HG03196 (cell line): ENCODE data around the gene MYL2.

Experiments
- ATAC-seq: cut with Tn5 transposase; IDR thresholded peaks from one replicate; pipeline ENCODE4 v1.9.1; 2021; ENCODE audit not compliant: unreplicated experiment

The MYL2 gene

GRCh38 chr12:110930348-110931314 is 10.3 kb upstream of the MYL2 start:
- no peak for ATAC-seq

GRCh38 chr12:110929818-110930217 is 9.4 kb upstream of the MYL2 start:
- no peak for ATAC-seq

DNA sequence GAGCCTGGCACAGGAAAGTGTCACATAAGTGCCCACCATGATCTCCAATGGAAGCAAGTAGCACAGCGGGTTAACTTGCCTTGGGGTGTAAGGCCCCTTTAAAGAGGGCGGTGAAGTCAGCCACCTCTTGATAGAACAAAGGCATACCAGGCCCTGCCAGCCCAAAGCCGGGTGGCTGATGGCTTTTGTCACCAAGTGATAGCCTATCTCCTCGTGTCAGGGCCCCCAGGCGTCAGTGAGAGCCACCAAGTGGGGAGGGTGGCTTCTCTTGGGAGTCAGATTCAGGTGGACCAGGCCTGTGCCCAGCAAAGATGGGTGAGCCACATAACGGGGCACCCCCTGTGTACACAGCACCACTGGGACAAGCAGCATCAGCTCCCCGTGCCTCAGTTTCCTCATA is 8.3 kb upstream of the MYL2 start:
- no peak for ATAC-seq

GRCh38 chr12:110927546-110927945 is 7.2 kb upstream of the MYL2 start:
- ATAC-seq = no peak

DNA sequence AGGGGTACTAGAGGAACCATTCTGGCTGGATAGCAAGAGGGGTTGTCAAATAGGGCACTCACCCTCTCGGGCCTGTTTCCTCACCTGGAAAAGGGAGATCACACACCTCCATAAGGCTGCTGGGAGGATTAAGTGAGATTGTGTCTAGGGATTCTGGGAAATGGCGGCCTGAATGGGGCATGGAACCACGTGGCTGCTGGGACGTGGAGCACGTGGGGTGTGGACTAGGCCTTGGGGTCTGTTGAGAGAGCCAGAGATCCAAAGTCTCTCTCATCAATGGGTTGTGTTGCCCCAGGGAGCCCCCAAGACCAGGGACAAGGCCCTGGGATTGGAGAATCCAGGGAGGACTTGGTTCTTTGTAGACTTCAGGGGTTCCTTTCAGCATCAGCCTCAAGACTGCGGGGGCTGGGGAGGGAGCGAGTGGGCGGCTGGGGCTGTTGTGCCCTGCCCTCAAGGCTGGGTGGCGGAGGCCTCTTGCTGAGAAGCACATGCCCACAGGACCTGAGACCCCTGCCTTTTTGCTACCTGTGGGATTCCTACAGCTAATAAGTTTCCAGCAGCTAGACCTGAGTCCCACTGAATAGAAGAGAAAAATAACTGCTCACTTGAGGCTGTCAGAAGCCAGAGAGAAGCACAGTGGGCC is 3.4 kb upstream of the MYL2 start:
- ATAC-seq = no peak

- ATAC-seq = no peak
These were observed 2.8 kb upstream of the MYL2 start for GRCh38 chr12:110923192-110923591.

DNA sequence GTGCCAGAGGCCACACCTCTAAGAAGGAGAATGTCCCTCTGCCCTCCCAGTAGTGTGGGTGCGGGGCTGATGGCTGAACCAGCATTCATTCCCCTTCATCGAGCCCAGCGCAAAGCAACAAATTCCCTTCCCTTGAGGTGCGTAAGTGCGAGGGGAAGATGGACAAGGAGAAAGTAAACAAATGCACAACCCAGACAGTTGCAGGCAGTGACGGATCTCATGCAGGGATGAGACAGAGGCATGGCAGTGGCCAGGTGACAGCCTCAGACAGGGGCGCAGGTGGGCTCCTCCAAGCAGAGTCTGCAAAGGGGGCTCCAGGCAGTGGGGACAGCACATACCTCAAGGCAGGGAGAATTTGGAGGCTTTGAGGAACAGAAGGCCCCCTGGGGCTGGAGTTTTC is 2.3 kb upstream of the MYL2 start:
- no peak for ATAC-seq

DNA sequence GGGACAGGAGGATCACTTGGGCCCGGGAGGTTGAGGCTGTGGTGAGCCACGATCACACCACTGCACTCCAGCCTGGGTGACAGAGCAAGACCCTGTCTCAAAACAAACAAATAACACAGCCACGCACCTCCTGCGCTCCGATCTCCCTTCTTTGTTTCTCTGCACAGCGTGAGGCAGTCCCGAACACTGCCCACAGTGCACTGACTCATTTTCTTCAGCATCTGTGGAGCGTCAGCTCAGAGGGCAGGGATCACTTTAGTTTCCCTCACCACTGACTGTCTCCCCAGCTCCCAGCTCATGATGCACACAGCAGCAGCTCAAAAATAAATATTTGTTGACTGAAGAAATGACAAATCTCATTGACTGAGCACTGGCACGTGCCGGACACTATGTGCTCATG is 883 bp upstream of the MYL2 start:
- ATAC-seq = no peak

- ATAC-seq = no peak
These were observed 659 bp downstream of the MYL2 start for GRCh38 chr12:110919720-110920119.

DNA sequence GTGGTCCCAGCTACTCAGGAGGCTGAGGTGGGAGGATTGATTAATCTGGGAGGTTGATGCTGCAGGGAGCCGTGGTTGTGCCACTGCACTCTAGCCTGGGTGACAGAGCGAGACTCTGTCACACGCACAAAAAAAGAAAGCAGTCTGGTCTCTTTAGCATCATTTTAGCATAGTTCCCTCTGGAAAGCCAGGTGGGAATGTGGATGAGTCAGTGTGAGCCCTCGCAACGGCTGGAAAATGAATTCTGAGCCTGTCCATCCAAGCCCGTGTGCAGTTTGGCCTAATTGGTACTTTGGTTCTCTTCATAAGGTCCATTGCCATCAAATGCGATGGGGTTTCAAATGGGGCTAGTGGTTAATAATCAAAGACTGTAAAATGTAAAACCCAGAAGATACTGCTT is 2.4 kb downstream of the MYL2 start:
- ATAC-seq = no peak

DNA sequence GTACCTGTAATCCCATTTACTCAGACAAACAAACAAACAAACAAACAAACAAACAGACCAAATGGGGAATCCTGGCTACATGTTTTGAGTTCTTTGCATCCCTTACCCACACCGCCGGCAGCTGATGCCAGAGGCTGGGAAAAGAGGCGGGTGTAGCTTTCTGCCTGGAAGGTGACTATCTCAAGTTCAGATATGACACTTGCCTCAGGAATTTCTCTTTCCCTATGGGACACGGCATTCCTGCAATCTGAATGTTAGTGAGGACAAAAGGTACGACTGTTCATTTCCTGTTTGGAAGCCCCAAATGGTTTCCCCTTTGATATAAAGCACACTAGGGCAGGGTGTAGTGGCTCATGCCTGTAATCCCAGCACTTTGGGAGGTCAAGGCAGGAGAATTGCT is 2.9 kb downstream of the MYL2 start:
- no peak for ATAC-seq

GRCh38 chr12:110916295-110916875 is 4.0 kb downstream of the MYL2 start:
- ATAC-seq = no peak

GRCh38 chr12:110913119-110914056 is 7.0 kb downstream of the MYL2 start:
- ATAC-seq = peak; percentile 95

DNA sequence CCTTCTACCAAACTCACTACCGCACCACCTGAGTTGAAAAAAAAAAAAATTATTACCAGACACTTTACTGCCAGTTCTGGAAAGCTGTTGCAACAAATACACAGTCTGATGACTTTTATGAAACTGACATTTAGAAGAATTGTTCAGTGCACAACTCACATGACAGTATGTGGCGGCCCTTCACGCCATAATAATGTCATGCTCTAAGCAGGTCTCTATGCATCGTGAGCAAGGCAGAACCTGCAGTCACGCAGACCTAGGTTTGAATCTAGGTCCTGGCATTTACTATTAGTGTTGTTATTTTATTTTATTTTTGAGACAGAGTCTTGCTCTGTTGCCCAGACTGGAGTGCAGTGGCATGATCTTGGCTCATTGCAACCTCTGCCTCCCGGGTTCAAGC is 8.1 kb downstream of the MYL2 start:
- no peak for ATAC-seq

GRCh38 chr12:110908377-110909152 is 11.8 kb downstream of the MYL2 start:
- no peak for ATAC-seq

DNA sequence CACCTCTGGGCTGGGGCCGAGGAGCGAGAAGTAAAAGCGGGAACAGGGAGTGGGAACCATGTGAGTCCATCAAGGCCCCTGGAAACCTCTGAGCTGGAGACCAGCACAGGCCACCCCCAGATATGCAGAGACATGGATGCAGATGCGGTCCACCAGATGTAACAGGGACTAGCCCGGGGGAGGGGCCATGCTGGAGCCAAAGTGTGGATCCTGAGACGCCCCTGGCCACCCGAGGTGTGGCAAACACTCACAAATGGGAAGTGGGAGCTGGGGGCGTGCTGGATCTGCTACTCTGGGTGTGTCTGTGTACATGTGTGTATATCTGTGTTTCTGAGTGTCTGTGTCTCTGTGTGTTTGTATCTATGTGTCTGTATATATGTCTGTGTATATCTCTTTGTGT is 12.8 kb downstream of the MYL2 start:
- ATAC-seq = no peak

DNA sequence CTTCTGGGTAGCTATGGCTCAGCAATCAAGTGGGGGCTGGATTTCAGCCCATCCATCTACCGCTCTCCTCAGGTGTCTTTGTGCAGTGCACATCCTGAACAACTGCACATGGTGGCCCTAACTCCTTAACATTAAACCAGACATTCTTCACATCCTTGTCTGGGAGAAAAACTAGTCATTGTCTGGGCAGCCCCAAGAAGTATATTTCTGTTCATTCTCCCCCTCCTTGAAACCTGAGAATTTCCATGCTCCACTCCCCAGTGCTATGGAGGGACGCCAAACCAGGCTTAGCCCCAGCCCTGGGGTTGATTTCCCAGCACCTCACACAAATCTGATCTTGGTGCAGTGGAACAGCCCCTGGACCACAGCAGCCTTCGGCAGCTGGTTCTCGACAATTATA is 13.4 kb downstream of the MYL2 start:
- ATAC-seq = no peak

GRCh38 chr12:110906516-110906915 is 13.9 kb downstream of the MYL2 start:
- no peak for ATAC-seq

DNA sequence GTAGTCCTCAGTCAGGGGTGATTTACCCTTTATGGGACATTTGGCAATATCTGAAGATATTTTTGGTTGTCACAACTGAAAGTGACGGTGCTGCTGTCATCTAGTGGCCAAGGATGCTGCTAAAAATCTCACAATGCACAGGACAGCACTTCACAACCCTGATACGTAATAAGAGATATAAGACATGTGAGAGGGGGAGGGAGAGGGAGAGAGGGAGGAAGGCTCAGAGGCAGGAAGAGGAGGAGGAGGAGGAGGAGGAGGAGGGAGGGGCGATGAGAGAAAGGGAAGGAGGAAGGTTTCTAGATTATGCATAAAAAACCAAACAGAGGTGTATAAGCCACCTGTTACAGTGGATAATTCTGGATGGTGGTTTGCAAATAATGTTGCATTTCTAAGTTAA is 14.3 kb downstream of the MYL2 start:
- ATAC-seq = no peak

GRCh38 chr12:110903511-110903910 is 16.9 kb downstream of the MYL2 start:
- no peak for ATAC-seq
